PFSK-1 (cell line): ENCODE measurements around the gene CASR.

ENCODE experiments used
- FOXP2 ChIP-seq: optimal IDR thresholded peaks from 2 replicates; pipeline ENCODE3; 2011; ENCODE audit warnings: borderline replicate concordance, control low read depth, inconsistent platforms; ENCODE audit not compliant: insufficient read depth; ENCODE audit errors: extremely low read length, extremely low read depth
- POLR2AphosphoS5 ChIP-seq: IDR thresholded peaks from 2 replicates; pipeline ENCODE4 v1.6.1; 2012; ENCODE audit warnings: low read depth, mild to moderate bottlenecking, control low read depth, low read length, moderate library complexity
- REST ChIP-seq, 2 experiments: IDR thresholded peaks; 2 replicates each; pipeline versions ENCODE4 v1.6.1 to v1.8.0; 2011 to 2012; ENCODE audit warnings: low read depth in 2 of 2, low read length in 2 of 2, control low read depth in 1 of 2, inconsistent platforms in 1 of 2, mild to moderate bottlenecking in 1 of 2, moderate library complexity in 1 of 2; ENCODE audit not compliant: insufficient read depth in 1 of 2
- SIN3A ChIP-seq: IDR thresholded peaks from 2 replicates; pipeline ENCODE4 v1.6.1; 2012; ENCODE audit warnings: mild to moderate bottlenecking, low read length, moderate library complexity, borderline replicate concordance; ENCODE audit not compliant: insufficient read depth

GRCh38 chr3:122169911-122170310 lies 13.6 kb upstream of the CASR start:
- no peak for TF ChIP-seq SIN3A
- no peak for TF ChIP-seq POLR2AphosphoS5
- TF ChIP-seq FOXP2, result no peak
- TF ChIP-seq REST (IDR thresholded peaks at IDR 0.05; ENCODE audit: insufficient read depth in 1 of 2, low read depth in 2 of 2, low read length in 2 of 2), result no peak
